Measurements from ENCODE around the gene GANC.

The GANC gene

DNA sequence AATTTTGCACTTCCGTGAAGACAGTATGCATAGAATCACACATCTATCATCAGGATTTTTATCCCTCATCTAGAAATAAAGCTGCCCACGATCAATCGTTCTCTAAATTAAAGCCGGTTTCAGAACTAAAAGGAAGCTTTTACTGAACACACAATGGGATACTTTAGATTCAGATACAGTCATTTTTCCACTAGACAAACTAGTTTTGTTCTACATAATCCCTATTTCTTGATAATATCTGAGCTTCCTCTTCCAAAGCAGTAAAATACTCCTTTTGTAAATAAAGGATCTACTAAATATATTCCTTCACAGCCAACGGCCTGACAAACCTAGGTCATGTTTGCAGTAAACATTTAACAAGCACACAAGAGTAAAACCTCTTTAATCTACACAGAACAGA lies 2.0 kb upstream of the GANC start:
- TF ChIP-seq, protein P1, sequence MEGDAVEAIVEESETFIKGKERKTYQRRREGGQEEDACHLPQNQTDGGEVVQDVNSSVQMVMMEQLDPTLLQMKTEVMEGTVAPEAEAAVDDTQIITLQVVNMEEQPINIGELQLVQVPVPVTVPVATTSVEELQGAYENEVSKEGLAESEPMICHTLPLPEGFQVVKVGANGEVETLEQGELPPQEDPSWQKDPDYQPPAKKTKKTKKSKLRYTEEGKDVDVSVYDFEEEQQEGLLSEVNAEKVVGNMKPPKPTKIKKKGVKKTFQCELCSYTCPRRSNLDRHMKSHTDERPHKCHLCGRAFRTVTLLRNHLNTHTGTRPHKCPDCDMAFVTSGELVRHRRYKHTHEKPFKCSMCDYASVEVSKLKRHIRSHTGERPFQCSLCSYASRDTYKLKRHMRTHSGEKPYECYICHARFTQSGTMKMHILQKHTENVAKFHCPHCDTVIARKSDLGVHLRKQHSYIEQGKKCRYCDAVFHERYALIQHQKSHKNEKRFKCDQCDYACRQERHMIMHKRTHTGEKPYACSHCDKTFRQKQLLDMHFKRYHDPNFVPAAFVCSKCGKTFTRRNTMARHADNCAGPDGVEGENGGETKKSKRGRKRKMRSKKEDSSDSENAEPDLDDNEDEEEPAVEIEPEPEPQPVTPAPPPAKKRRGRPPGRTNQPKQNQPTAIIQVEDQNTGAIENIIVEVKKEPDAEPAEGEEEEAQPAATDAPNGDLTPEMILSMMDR (IDR thresholded peaks at IDR 0.05; ENCODE audit: low read depth, low read length) = no peak
- DNase-seq (ENCODE audit: low read depth in 2 of 2) = no peak
- H3K4me3 ChIP-seq (replicated peaks in 1 of 2; ENCODE audit: low read depth in 2 of 2, low read length in 2 of 2) = peak overlapping the region in 1 of 2 donors; percentile 35

DNA sequence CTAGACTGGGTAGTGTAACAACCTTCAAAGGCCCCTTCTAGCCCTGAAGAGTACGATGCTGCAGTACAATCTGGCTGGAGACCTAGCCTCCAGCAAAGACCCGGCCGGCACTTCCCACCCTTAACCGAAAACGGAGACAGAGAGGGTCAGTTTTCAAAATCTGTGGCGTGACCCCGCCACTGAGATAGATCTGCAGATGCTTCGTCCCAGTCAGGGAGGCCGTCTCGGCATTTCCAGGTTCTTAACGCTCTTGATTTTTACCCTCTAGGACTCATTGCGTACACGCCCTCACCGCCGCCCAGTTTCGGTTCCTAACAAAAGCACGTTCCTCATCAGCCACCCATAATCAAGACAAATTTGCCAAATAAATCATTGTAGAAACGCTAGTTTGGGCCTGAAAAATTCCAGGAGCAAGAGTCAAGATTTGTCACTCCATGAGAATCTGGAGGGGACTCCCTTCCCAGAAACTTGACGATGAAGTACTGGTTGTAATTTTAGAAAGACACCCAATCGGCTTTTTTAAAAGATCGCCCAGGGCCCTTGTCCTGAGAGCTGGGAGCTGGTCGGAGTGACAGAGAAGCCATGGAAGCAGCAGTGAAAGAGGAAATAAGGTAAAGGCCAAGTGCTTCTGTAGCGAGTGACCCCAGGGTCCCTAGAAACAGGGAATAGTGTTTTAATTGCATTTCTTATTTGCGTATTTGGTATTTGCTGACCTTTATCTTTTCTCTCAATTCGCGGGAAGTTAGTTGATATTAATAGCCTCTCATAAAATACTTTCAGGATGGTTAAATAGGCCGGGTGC lies 1.1 kb downstream of the GANC start:
- peak overlapping the region; percentile 84 to 96 for H3K4me3 ChIP-seq (replicated peaks in 1 of 2; ENCODE audit: low read depth in 2 of 2, low read length in 2 of 2)
- TF ChIP-seq, protein P1 (IDR thresholded peaks at IDR 0.05; ENCODE audit: low read depth, low read length) = no peak
- peak; percentile 63 to 75 for DNase-seq (ENCODE audit: low read depth in 2 of 2)

DNA sequence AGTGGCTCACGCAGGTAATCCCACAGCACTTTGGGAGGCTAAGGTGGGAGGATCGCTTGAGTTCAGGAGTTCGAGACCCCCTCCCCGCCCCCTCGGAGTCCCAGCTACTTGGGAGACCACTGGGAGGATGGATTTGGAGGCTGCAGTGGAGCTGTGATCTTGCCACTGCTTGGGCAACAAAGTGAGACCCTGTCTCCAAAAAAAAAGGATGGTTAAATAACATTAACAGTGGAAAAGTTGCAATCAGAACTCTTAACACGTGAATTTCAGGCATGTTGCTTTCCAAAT lies 1.6 kb downstream of the GANC start:
- H3K4me3 ChIP-seq (replicated peaks in 1 of 2; ENCODE audit: low read depth in 2 of 2, low read length in 2 of 2) = peak overlapping the region; percentile 84 to 96
- TF ChIP-seq, protein P1 (IDR thresholded peaks at IDR 0.05; ENCODE audit: low read depth, low read length) = no peak
- DNase-seq (ENCODE audit: low read depth in 2 of 2) = no peak

- TF ChIP-seq, protein P1 (IDR thresholded peaks at IDR 0.05; ENCODE audit: low read depth, low read length) = no peak
- H3K4me3 ChIP-seq (replicated peaks in 1 of 2; ENCODE audit: low read depth in 2 of 2, low read length in 2 of 2) = peak overlapping the region in 1 of 2 donors; percentile 6
- DNase-seq (ENCODE audit: low read depth in 2 of 2) = peak in 1 of 2 donors; percentile 26
These were observed 2.9 kb downstream of the GANC start for GRCh38 chr15:42275780-42276391.

DNA sequence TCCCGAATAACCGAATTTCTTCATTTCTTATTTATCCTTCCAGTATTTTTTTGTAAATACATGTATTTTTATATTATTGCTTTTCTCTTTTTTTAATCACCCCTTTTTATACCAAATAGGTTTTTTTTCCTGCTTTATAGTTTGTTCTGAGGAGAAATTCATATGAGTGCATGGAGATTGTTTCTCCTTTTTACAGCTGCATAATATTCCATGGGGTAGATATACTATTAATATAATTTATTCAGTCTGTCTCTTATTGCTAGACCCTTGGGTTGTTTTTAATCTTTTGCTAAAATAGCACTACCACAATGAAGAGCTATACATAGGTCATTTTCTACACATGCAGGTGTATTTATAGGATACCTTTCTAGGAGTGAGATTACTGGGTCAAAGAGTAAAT lies 3.8 kb downstream of the GANC start:
- TF ChIP-seq, protein P1 (IDR thresholded peaks at IDR 0.05; ENCODE audit: low read depth, low read length) = no peak

GRCh38 chr15:42279234-42279723 lies 6.3 kb downstream of the GANC start:
- TF ChIP-seq, protein P1 (IDR thresholded peaks at IDR 0.05; ENCODE audit: low read depth, low read length) = no peak
- no peak for DNase-seq (ENCODE audit: low read depth in 2 of 2)
- H3K4me3 ChIP-seq (replicated peaks in 1 of 2; ENCODE audit: low read depth in 2 of 2, low read length in 2 of 2) = no peak overlapping the region

More for the DNA sequence above, 3.8 kb downstream of the GANC start:
- no peak overlapping the region for H3K4me3 ChIP-seq (replicated peaks in 1 of 2; ENCODE audit: low read depth in 2 of 2, low read length in 2 of 2)
- DNase-seq (ENCODE audit: low read depth in 2 of 2) = no peak
